Activated T-cell treated with anti-CD3 and anti-CD28 coated beads for 48 hours (primary cell): Measurements from ENCODE around the gene CELF3.
"Not testable (repeated sequence)": the region's sequence is repeated elsewhere in the genome, so short reads cannot be mapped to it uniquely, and the experiment has no call there.

Source experiments
- DNase-seq: peaks from one replicate; pipeline ENCODE4 v3.0.0-alpha.2; 2020; ENCODE audit warnings: low read depth

CELF3 gene

DNA sequence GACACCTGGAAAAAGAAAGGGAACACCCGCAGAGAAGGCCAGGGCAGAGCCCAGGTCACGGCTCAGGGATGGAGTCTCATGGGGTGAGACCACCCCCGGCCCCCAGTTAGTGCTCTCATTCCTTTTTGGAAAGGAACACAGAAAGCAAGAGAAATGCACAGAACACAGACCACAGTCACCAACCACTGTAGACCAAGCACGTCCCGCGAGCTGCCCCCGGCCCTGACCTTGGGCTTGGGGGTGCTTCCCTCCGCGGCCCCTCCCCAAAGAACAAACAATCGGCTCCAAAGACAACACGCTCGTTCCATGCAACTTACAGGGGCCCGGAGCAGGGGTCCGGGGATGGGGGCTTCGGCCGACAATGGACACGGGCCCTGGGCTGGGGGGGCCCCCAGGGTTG is 12.8 kb downstream of the CELF3 start:
- DNase-seq: no peak

GRCh38 chr1:151702936-151703335 is 13.7 kb downstream of the CELF3 start:
- no peak for DNase-seq

DNA sequence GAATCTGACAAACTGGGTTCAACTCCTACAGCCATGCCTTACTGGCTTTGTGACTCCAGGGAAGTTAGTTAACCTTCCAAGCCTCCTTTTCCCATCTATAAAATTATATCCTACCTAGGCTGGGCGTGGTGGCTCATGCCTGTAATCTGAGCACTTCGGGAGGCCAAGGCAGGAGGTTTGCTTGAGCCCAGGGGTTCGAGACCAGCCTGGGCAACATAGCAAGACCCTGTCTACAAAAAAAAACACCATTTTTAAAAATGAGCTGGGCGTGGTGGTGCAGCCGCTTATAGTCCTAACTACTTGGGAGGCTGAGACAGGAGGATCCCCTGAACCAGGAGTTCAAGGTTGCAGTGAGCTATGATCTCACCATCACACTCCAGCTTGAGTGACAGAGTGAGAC is 15.1 kb downstream of the CELF3 start:
- no peak for DNase-seq

GRCh38 chr1:151693057-151693651 is 23.4 kb downstream of the CELF3 start:
- DNase-seq: no peak

- no peak for DNase-seq
Observed at GRCh38 chr1:151692226-151692625, 24.4 kb downstream of the CELF3 start.

- DNase-seq: no peak
Observed at GRCh38 chr1:151689494-151689893, 27.1 kb downstream of the CELF3 start.

DNA sequence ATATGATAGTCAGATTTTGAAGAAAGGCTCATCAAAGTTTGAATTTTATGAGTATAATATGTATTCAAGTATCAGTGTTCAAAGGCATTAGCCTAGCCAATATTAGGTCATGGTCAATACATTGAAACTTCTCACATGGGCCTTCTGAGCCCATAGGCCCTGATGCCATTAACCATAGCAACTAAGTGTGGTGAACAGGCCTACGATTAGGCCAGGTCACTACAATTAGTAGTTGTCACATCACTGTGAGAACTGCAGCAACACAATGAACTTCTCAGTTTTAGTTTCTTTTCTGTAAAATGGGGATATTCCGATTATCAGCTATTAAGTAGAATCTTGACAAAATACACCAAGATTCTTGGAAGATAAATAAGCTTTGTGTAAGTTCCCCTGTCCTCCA is 30.0 kb downstream of the CELF3 start:
- DNase-seq: no peak

DNA sequence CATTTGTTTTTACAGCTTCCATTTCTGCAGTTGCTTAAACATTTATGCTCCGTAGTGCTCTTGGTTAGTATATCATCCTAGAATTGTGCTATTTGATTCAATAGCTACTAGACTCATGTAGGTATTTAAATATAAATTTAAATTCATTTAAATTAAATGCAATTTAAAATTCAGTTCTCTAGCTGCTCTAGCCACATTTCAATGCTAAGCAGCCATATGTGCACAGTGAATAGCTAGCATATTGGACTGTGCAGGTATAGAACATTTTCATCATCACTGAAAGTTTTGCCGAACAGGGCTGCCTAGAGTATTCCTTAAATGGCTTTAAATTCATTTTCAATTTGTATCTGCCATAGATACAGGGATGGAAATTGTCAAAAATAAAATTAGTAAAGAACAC is 32.5 kb downstream of the CELF3 start:
- no peak for DNase-seq

GRCh38 chr1:151682901-151683300 is 33.7 kb downstream of the CELF3 start:
- not testable (repeated sequence) for DNase-seq

DNA sequence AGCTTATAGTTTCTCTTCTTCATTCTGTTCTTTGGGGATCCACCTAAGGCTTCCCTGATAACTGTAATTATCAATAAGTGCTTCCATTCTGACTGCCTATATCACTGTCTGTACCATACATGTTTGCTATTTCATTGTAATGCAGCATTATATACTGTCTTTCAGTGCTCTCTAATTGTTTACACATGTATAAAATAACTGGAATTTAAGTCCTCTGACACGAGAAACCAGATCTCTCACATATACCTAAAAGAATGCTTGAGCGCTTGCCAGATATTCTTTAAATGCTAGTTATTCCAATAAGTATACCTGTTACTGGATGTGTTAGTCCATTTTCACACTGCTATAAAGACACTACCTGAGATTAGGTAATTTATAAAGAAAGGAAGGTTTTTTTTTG is 34.7 kb downstream of the CELF3 start:
- no peak for DNase-seq

- DNase-seq: no peak
Observed at GRCh38 chr1:151680826-151681225, 35.8 kb downstream of the CELF3 start.

GRCh38 chr1:151680391-151680790 is 36.2 kb downstream of the CELF3 start:
- DNase-seq: no peak

- DNase-seq: no peak
Observed at GRCh38 chr1:151673407-151673806, 43.2 kb downstream of the CELF3 start.

DNA sequence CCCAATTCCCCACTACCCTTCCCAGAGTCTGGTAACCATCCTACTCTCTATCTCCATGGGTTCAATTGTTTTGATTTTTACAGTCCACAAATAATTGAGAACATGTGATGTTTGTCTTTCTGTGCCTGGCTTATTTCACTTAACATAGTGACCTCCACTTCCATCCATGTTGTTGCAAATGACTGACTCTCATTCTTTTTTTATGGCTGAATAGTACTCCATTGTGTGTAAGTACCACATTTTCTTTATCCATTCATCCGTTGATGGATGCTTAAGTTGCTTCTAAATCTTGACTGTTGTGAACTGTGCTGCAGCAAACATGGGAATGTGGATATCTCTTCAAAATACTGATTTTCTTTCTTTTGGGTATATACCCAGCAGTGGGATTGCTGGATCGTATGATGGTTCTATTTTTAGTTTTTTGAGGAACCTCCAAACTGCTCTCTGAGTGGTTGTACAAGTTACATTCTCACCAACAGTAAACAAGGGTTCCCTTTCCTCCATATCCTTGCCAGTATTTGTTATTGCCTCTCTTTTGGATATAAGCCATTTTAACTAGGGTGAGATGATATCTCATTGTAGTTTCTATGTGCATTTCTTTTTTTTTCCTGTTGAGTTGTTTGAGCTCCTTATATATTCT is 46.4 kb downstream of the CELF3 start:
- DNase-seq: not testable (repeated sequence)

DNA sequence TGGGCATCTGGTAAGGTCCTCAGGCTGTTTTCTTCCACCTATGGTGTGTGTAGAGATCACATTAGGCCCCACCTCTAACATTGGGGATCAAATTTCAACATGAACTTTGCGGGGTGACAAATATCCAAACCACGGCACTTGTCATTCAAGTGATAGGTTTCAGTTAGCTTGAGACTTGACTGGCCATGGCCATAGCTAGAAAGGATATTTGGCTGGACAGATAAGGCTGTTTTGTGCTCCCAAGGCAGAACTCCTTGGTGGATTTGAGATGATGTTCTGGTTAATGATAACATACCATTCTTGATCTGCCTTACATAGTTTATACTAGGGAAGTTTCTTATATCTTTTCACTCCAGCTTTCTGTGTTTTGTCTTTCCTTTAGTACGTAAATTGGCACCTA is 48.5 kb downstream of the CELF3 start:
- no peak for DNase-seq

DNA sequence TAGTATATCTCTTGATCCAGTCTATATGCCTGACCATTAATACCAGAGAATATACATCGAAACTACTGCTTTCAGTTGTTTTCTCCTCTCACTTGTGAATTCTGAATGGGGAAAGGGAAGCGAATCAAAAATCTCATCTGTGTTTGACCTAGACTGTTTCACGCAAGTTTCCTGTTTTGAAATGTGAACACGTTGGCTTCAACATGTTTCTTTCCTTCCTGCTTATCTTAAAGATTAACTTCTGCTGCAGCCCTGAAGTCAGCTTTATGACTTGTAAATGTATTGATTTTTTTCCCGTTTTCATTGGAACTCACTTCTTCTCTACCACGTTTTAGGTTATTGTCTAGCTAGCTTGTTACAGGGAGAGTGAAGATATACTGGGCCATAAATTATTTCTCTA is 54.9 kb downstream of the CELF3 start:
- no peak for DNase-seq

- DNase-seq: no peak
Observed at GRCh38 chr1:151655371-151655770, 61.2 kb downstream of the CELF3 start.

DNA sequence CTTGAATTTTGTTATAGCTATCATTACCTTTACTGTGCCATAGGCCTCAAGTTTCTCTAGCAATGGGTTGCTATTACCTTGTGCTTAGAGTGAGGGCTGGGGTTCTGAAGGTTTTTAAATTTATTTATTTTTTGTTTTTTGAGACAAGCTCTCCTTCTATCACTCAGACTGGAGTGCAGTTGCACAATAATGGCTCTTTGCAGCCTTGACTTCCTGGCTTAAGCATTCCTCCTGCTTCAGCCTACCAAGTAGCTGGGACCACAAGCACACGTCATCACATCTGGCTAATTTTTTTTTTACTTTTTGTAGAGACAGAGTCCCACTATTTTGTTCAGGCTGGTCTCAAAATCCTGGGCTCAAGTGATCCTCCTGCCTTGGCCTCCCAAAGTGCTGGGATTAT is 63.2 kb downstream of the CELF3 start:
- no peak for DNase-seq
